LNCaP clone FGC (cell line): Measurements from ENCODE around the gene SAMD4B.

Source experiments
- DNase-seq: peaks from one replicate; pipeline ENCODE4 v3.0.0-alpha.2; 2011; ENCODE audit warnings: low read depth
- H3K4me3 ChIP-seq: 2 replicates; pipeline ENCODE4 v1.5.1; 2011; ENCODE audit warnings: mild to moderate bottlenecking, low read depth, low read length, control low read depth
- CTCF ChIP-seq: IDR thresholded peaks from 2 replicates; pipeline ENCODE4 v1.5.1; 2012; ENCODE audit warnings: mild to moderate bottlenecking; ENCODE audit not compliant: control insufficient read depth, insufficient read depth; ENCODE audit errors: extremely low read depth

The SAMD4B gene

GRCh38 chr19:39299404-39299803 is 42.8 kb upstream of the SAMD4B start:
- DNase-seq: no peak
- H3K4me3 ChIP-seq: no peak overlapping the region
- TF ChIP-seq CTCF: no peak

DNA sequence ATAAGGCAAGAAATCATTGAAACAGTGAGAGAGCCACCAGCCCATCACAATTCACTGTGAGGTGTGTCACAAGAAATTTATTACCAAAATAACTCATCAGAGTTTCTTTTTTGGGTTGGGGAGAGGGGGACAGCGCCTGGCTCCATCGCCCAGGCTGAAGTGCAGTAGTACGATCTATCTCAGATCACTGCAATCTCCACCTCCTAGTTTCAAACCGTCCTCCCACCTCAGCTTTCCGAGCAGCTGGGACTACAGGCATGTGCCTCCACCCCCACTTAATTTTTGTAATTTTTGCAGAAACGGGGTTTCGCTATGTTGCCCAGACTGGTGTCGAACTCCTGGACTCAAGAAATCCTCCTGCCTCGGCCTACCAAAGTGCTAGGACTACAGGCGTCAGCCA is 42.4 kb upstream of the SAMD4B start:
- TF ChIP-seq CTCF: no peak
- no peak for DNase-seq
- no peak overlapping the region for H3K4me3 ChIP-seq

- no peak overlapping the region for H3K4me3 ChIP-seq
- no peak for DNase-seq
- no peak for TF ChIP-seq CTCF
These were observed 41.2 kb upstream of the SAMD4B start for GRCh38 chr19:39301021-39301420.

DNA sequence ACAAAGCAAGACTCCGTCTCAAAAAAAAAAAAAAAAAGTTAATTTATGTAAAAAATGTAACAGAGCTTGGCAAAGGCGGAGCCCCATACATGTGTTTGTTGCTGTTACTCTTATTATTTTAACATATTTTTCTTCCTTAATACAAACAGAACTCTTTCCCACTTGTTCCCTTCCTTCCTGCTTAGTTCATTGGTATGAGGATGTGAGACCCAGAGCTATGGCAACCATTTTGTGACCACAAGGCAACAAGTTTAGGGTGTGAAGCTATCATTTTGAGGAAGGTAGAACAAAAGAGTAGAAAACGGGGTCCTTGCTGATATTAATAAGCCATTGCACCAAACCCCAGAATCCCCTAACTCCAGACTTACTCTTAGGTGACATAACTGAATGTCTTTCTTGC is 40.7 kb upstream of the SAMD4B start:
- TF ChIP-seq CTCF: no peak
- no peak overlapping the region for H3K4me3 ChIP-seq
- no peak for DNase-seq

DNA sequence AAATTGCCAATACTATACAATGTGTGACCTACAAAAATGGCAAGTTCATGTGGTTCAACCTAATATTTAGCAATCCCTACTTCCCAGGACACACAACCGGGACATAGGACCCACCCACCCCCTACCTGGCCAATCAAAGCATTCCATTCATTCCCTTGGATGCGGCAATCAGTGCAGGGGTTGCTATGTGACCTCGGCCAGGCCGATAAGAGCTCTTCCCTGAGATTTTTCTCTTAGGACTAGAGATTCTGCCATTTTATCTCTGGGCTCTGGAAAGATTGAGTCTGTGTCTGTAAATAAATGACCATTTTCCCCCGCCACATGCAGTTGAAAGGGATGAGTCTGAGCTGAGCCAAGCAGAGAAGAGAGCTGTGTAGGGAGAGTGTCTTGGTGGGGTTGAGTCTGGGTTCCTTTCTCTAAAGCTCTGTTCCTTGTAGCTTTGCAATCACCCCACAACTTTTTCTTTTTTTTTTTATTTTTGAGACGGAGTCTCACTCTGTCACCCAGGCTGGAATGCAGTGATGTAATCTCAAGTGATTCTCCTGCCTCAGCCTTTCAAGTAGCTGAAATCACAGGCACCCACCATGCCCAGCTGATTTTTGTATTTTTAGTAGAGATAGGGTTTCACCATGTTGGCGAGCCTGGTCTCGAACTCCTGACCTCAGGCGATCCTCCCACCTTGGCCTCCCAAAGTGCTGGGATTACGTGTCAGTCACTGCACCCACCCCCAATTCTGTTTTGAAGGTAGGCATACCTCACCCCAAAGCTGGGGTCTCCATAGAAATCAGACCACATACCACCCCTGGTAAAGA is 38.6 kb upstream of the SAMD4B start:
- DNase-seq: no peak
- TF ChIP-seq CTCF: no peak
- no peak overlapping the region for H3K4me3 ChIP-seq

DNA sequence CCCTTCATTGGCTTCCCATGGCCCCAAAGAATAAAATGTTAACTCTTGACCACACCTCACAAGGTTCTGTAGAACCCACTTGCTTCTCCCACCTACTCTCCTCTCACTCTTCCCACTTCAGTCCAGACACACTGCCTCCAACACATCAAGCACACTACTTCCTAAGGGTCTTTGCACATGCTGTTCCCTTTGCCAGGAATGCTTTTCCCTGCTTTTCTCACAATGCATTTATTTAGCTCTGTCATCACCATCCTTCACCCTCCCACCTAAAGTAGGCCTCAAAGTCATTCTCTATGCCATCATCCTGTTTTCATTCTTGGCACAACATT is 38.1 kb upstream of the SAMD4B start:
- no peak for DNase-seq
- no peak overlapping the region for H3K4me3 ChIP-seq
- no peak for TF ChIP-seq CTCF
